Endothelial cell of umbilical vein (primary cell): Measurements from ENCODE around the gene BATF. TPM values are rescaled to one million over a fixed set of nuclear protein-coding genes. Genes with fewer than 3 reads are reported as not detected.

Experiments used
- BruUV-seq: library from RNA; stranded (reverse); fragments of 400-500 nt; replicated peaks from 2 replicates; lab custom pipeline; 2021; lab: Mats Ljungman, UMichigan
- CTCF ChIA-PET: fragments of 300-600, 350-600 bp; sonication (Branson Sonifier 250); formaldehyde crosslinking; loops from one replicate; lab custom pipeline; 2021; ENCODE audit warnings: antibody characterized with exemption, inconsistent platforms; lab: Charles Lee
- POLR2A ChIA-PET: fragments of 300-600, 350-600 bp; sonication (Branson Sonifier 250); formaldehyde crosslinking; loops from one replicate; lab custom pipeline; 2021; ENCODE audit warnings: antibody characterized with exemption, inconsistent platforms; lab: Charles Lee
- DNase-seq: peaks from one replicate; pipeline ENCODE4 v3.0.0-alpha.2; 2011; ENCODE audit warnings: low read depth, low spot score
- FAIRE-seq: peaks from 2 replicates; lab custom pipeline; 2011; peaks lifted over from hg19 to GRCh38; lab: Jason Lieb, UNC
- H2AFZ ChIP-seq: 2 replicates; pipeline ENCODE4 v1.6.0; 2012; ENCODE audit warnings: low read depth, low read length, control low read depth, inconsistent platforms
- H3K27ac ChIP-seq: 2 replicates; pipeline ENCODE4 v1.5.1; 2011; ENCODE audit warnings: low read depth, mild to moderate bottlenecking, control low read depth, low read length, moderate library complexity; ENCODE audit not compliant: insufficient read depth
- H3K27me3 ChIP-seq, 2 experiments: 2 replicates each; pipeline versions ENCODE4 v1.6.0 to v1.6.1; 2011; ENCODE audit warnings: low read length in 2 of 2, mixed read lengths in 1 of 2; ENCODE audit not compliant: control insufficient read depth in 2 of 2, insufficient read depth in 2 of 2
- H3K36me3 ChIP-seq, 2 experiments: 2 replicates in 1 of 2; 3 replicates in 1 of 2; pipeline ENCODE4 v1.5.1; 2011; ENCODE audit warnings: low read length in 2 of 2, mild to moderate bottlenecking in 1 of 2, moderate library complexity in 1 of 2; ENCODE audit not compliant: control insufficient read depth in 2 of 2, insufficient read depth in 2 of 2; ENCODE audit errors: extremely low read depth in 1 of 2
- H3K4me1 ChIP-seq: 3 replicates; pipeline ENCODE4 v1.5.1; 2011; ENCODE audit warnings: mild to moderate bottlenecking, low read length; ENCODE audit not compliant: control insufficient read depth, insufficient read depth; ENCODE audit errors: extremely low read depth
- H3K4me2 ChIP-seq: 2 replicates; pipeline ENCODE4 v1.6.1; 2011; ENCODE audit warnings: low read length, control low read depth, mixed read lengths; ENCODE audit not compliant: insufficient read depth
- H3K4me3 ChIP-seq, 3 experiments: fragments of 200-600 bp in 1 of 3; sonication (generic), shearing (Covaris generic) in 1 of 3; replicated peaks in 1 of 3; 2 replicates each; pipeline ENCODE4 v1.5.1; 2011 to 2016; ENCODE audit warnings: control low read depth in 3 of 3, low read length in 3 of 3, mild to moderate bottlenecking in 2 of 3, inconsistent platforms in 1 of 3, low read depth in 1 of 3, moderate library complexity in 1 of 3; ENCODE audit not compliant: insufficient read depth in 1 of 3
- H3K79me2 ChIP-seq: 2 replicates; pipeline ENCODE4 v1.6.0; 2012; ENCODE audit warnings: low read length, inconsistent platforms; ENCODE audit not compliant: control insufficient read depth, insufficient read depth
- H3K9ac ChIP-seq: replicated peaks from 2 replicates; pipeline ENCODE3; 2011; ENCODE audit warnings: low read length, control low read depth; ENCODE audit not compliant: insufficient read depth; ENCODE audit errors: extremely low read depth
- H3K9me1 ChIP-seq: replicated peaks from 3 replicates; pipeline ENCODE4 v1.6.0; 2011; ENCODE audit warnings: mild to moderate bottlenecking, low read length; ENCODE audit not compliant: control insufficient read depth, insufficient read depth; ENCODE audit errors: extremely low read depth
- H3K9me3 ChIP-seq: replicated peaks from 2 replicates; pipeline ENCODE4 v1.5.1; 2012; ENCODE audit warnings: low read length, inconsistent platforms; ENCODE audit not compliant: control insufficient read depth, insufficient read depth
- H4K20me1 ChIP-seq: replicated peaks from 2 replicates; pipeline ENCODE3; 2011; ENCODE audit warnings: mild to moderate bottlenecking, low read length; ENCODE audit not compliant: control insufficient read depth, insufficient read depth; ENCODE audit errors: extremely low read depth
- CTCF ChIP-seq, 2 donors: IDR thresholded peaks; 1 replicate in 1 of 2; 2 replicates in 1 of 2; pipeline ENCODE4 v1.5.1; 2011; ENCODE audit warnings: low read length in 2 of 2, mild to moderate bottlenecking in 2 of 2, moderate library complexity in 2 of 2, control low read depth in 1 of 2, inconsistent platforms in 1 of 2, low read depth in 1 of 2; ENCODE audit not compliant: insufficient read depth in 1 of 2; ENCODE audit errors: extremely low read depth in 1 of 2
- EZH2 ChIP-seq: IDR thresholded peaks from 2 replicates; pipeline ENCODE4 v1.6.1; 2012; ENCODE audit warnings: borderline replicate concordance, low read depth, mild to moderate bottlenecking, moderate library complexity, low read length, inconsistent platforms; ENCODE audit not compliant: severe bottlenecking
- FOS ChIP-seq: IDR thresholded peaks from 2 replicates; pipeline ENCODE4 v1.6.1; 2011; ENCODE audit warnings: mild to moderate bottlenecking, low read length, moderate library complexity, borderline replicate concordance; ENCODE audit not compliant: insufficient read depth
- GATA2 ChIP-seq: IDR thresholded peaks from 2 replicates; pipeline ENCODE4 v1.7.0; 2011; ENCODE audit warnings: low read depth, mild to moderate bottlenecking, moderate library complexity, mixed read lengths, low read length; ENCODE audit not compliant: insufficient read length, insufficient read depth
- JUN ChIP-seq: IDR thresholded peaks from 2 replicates; pipeline ENCODE4 v1.6.1; 2011; ENCODE audit warnings: borderline replicate concordance, low read depth; ENCODE audit not compliant: insufficient read length, insufficient read depth
- MAX ChIP-seq: IDR thresholded peaks from 2 replicates; pipeline ENCODE4 v1.6.1; 2011; ENCODE audit not compliant: insufficient read depth, insufficient read length
- MYC ChIP-seq: IDR thresholded peaks from one replicate; pipeline ENCODE4 v1.6.1; 2011; ENCODE audit warnings: mild to moderate bottlenecking, low read depth, low read length
- POLR2A ChIP-seq: IDR thresholded peaks from 2 replicates; pipeline ENCODE4 v1.6.1; 2012; ENCODE audit warnings: low read depth, mild to moderate bottlenecking, control low read depth, low read length
- POLR2AphosphoS5 ChIP-seq: IDR thresholded peaks from 2 replicates; pipeline ENCODE4 v1.6.1; 2012; ENCODE audit warnings: low read depth, mild to moderate bottlenecking, control low read depth, low read length, moderate library complexity; ENCODE audit not compliant: insufficient read depth
- dilution Hi-C: fragments of 300-500 bp; cut with MboI; formaldehyde crosslinking; loops from one replicate; pipeline ENCODE4 v1.15.0; 2019; ENCODE audit warnings: low sequenced_read_pairs; ENCODE audit not compliant: extremely low pct_ligation_motif_present
- intact Hi-C: fragments of 100-400 bp; cut with micrococcal nuclease; formaldehyde crosslinking; loops from one replicate; pipeline ENCODE4 v1.10.0; 2022
- polyA plus RNA-seq, 4 experiments: library from polyadenylated mRNA; depleted of rRNA in 3 of 4; stranded (reverse) in 3 of 4; unstranded in 1 of 4; fragments of >200 nt; gene quantifications; 2 replicates each; pipeline versions ENCODE4 v1.2.1 to v1.2.3, GENCODE V29; 2011 to 2012; ENCODE audit warnings: missing spikeins in 1 of 4
- total RNA-seq: library from RNA; stranded (reverse); gene quantifications from 2 replicates; pipeline ENCODE4 v1.2.3, GENCODE V29; 2021

Gene BATF
- total and polyA plus RNA-seq, 2 donors (not counting 3 experiments of a cell fraction or from before 2014, with no cell fraction given) = not detected

GRCh38 chr14:75531660-75532317 lies 9.5 kb downstream of the BATF start:
- Histone ChIP-seq H4K20me1 (no peaks in the 10 kb centered on the region), H3K79me2 (no peaks in the 10 kb centered on the region), H3K9me1 (no peaks in the 10 kb centered on the region), H3K4me1 (peaks cover 15% of the 10 kb centered on the region), H3K4me2 (no peak overlapping the region), H3K36me3 (no peaks in the 10 kb centered on the region), H3K4me3 (no peak overlapping the region), H2AFZ (no peak overlapping the region), H3K27me3 (no peaks in the 10 kb centered on the region), H3K9ac (no peak overlapping the region), H3K9me3 (no peaks in the 10 kb centered on the region), H3K27ac (no peak overlapping the region)
- dilution Hi-C loops (no loop called here), intact Hi-C loops (no loop called here)
- BruUV-seq = no TSS peak
- DNase-seq (no peak), FAIRE-seq (no peak)
- ChIA-PET CTCF (no interaction called here), POLR2A (no interaction called here)
- TF ChIP-seq POLR2A (no peak), MYC (no peak), GATA2 (no peak), FOS (no peak), CTCF (IDR thresholded peaks at IDR 0.05; ENCODE audit: extremely low read depth in 1 of 2, insufficient read depth in 1 of 2, low read depth in 1 of 2, low read length in 2 of 2) (no peak), POLR2AphosphoS5 (no peak), EZH2 (no peak), JUN (no peak), MAX (no peak)
